MM.1S (cell line): ENCODE results near the gene UBQLN1.
"Not testable (repeated sequence)": the region's sequence is repeated elsewhere in the genome, so short reads cannot be mapped to it uniquely, and the experiment has no call there.

ENCODE experiments used
- DNase-seq: peaks from one replicate; pipeline ENCODE4 v3.0.0-alpha.2; 2015
- H2AFZ ChIP-seq: fragments of 300-600 bp; sonication (generic); 2 replicates; pipeline ENCODE4 v1.6.0; 2016; ENCODE audit warnings: antibody characterized with exemption, low read length
- H3F3A ChIP-seq: fragments of 300-600 bp; sonication (generic); 2 replicates; pipeline ENCODE4 v1.6.1; 2016; ENCODE audit warnings: mild to moderate bottlenecking, antibody characterized with exemption, low read length, moderate library complexity, mixed read lengths; ENCODE audit not compliant: insufficient read depth
- H3K27ac ChIP-seq: fragments of 300-600 bp; sonication (generic); 2 replicates; pipeline ENCODE4 v1.5.1; 2016; ENCODE audit warnings: mild to moderate bottlenecking, low read length
- H3K27me3 ChIP-seq: fragments of 300-600 bp; sonication (generic); replicated peaks from 2 replicates; pipeline ENCODE4 v1.6.0; 2016; ENCODE audit warnings: low read length; ENCODE audit not compliant: insufficient read depth
- H3K36me3 ChIP-seq: fragments of 300-600 bp; sonication (generic); replicated peaks from 2 replicates; pipeline ENCODE4 v1.6.1; 2016; ENCODE audit warnings: mild to moderate bottlenecking, low read length, mixed read lengths; ENCODE audit not compliant: insufficient read depth
- H3K4me1 ChIP-seq: fragments of 300-600 bp; sonication (generic); 2 replicates; pipeline ENCODE4 v1.6.1; 2016; ENCODE audit warnings: low read length, mixed read lengths
- H3K4me2 ChIP-seq: fragments of 300-600 bp; sonication (generic); 2 replicates; pipeline ENCODE4 v1.6.0; 2016; ENCODE audit warnings: low read depth, low read length
- H3K4me3 ChIP-seq: fragments of 300-600 bp; sonication (generic); 2 replicates; pipeline ENCODE4 v1.5.1; 2016; ENCODE audit warnings: low read length, mixed read lengths
- H3K79me2 ChIP-seq: fragments of 300-600 bp; sonication (generic); 2 replicates; pipeline ENCODE4 v1.6.1; 2016; ENCODE audit warnings: mixed run types, low read length, mixed read lengths
- H3K9ac ChIP-seq: fragments of 300-600 bp; sonication (generic); 2 replicates; pipeline ENCODE4 v1.6.1; 2016; ENCODE audit warnings: low read length, mixed read lengths
- H3K9me2 ChIP-seq: fragments of 300-600 bp; sonication (generic); replicated peaks from 2 replicates; pipeline ENCODE4 v1.6.1; 2016; ENCODE audit warnings: mild to moderate bottlenecking, low read length, mixed read lengths; ENCODE audit not compliant: insufficient read depth
- H3K9me3 ChIP-seq: fragments of 300-600 bp; sonication (generic); replicated peaks from 2 replicates; pipeline ENCODE4 v1.6.1; 2016; ENCODE audit warnings: mild to moderate bottlenecking, low read length, mixed read lengths; ENCODE audit not compliant: insufficient read depth
- H4K20me1 ChIP-seq: fragments of 300-600 bp; sonication (generic); 2 replicates; pipeline ENCODE4 v1.6.1; 2016; ENCODE audit warnings: mild to moderate bottlenecking, low read length, moderate library complexity, mixed read lengths; ENCODE audit not compliant: insufficient read depth
- CTCF ChIP-seq: fragments of 300-600 bp; sonication (generic); IDR thresholded peaks from 2 replicates; pipeline ENCODE4 v1.5.1; 2016; ENCODE audit warnings: antibody characterized with exemption, low read length, mixed read lengths
- EZH2 ChIP-seq: fragments of 300-600 bp; sonication (generic); optimal IDR thresholded peaks from 2 replicates; pipeline ENCODE3; 2017; ENCODE audit warnings: low read depth, mild to moderate bottlenecking, antibody characterized with exemption, low read length, mixed read lengths
- EZH2phosphoT487 ChIP-seq: fragments of 300-600 bp; sonication (generic); IDR thresholded peaks from 2 replicates; pipeline ENCODE4 v1.6.1; 2018; ENCODE audit warnings: antibody characterized with exemption, low read length

Gene UBQLN1

DNA sequence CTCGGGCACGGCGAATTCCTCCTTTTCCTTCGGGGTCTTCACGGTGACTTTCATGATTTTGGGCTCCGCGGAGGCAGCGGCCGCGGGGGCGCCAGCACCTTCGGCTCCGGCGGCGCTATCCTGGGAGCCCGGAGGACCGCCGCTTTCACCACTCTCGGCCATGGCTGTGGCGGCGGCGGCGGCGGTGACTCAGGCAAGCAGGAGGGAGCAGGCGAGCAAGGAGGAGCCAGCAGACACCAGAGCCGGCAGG is 315 bp downstream of the UBQLN1 start:
- Histone ChIP-seq H3K9ac (peak overlapping the region; percentile 95), H3K9me2 (no peaks in the 10 kb centered on the region), H3K4me3 (peak overlapping the region; percentile 79), H2AFZ (peak overlapping the region; percentile 82), H3K79me2 (peaks cover 60% of the 10 kb centered on the region), H3K27me3 (no peaks in the 10 kb centered on the region), H3K9me3 (no peaks in the 10 kb centered on the region), H3K36me3 (no peaks in the 10 kb centered on the region), H3K27ac (peak overlapping the region; percentile 88), H4K20me1 (peaks cover 34% of the 10 kb centered on the region), H3F3A (peaks cover 8% of the 10 kb centered on the region; the same call in 1 of the 2 replicates), H3K4me2 (peak overlapping the region; percentile 89; the same call in 1 of the 2 replicates), H3K4me1 (peaks cover 15% of the 10 kb centered on the region; the same call in 1 of the 2 replicates)
- DNase-seq: no peak
- TF ChIP-seq EZH2 (no peak), EZH2phosphoT487 (no peak), CTCF (no peak)

- H3K9me2 ChIP-seq: no peaks in the 10 kb centered on the region
- TF ChIP-seq EZH2phosphoT487 (no peak), CTCF (no peak), EZH2 (no peak)
- H3K27me3 ChIP-seq: no peaks in the 10 kb centered on the region
- DNase-seq: peak; percentile 33
- peak overlapping the region; percentile 82; the same call in 1 of the 2 replicates for H2AFZ ChIP-seq
- H3K27ac ChIP-seq: peak overlapping the region; percentile 88
- H3K4me2 ChIP-seq: peak overlapping the region; percentile 89
- H3K36me3 ChIP-seq: no peaks in the 10 kb centered on the region
- no peaks in the 10 kb centered on the region for H3K9me3 ChIP-seq
- peaks cover 66% of the 10 kb centered on the region for H3K79me2 ChIP-seq
- H3K4me1 ChIP-seq: peaks cover 15% of the 10 kb centered on the region; the same call in 1 of the 2 replicates
- H3F3A ChIP-seq: peaks cover 8% of the 10 kb centered on the region; the same call in 1 of the 2 replicates
- peak overlapping the region; percentile 79 for H3K4me3 ChIP-seq
- peaks cover 40% of the 10 kb centered on the region for H4K20me1 ChIP-seq
- peak overlapping the region; percentile 95 for H3K9ac ChIP-seq
These were observed 861 bp downstream of the UBQLN1 start for GRCh38 chr9:83706676-83707517.

DNA sequence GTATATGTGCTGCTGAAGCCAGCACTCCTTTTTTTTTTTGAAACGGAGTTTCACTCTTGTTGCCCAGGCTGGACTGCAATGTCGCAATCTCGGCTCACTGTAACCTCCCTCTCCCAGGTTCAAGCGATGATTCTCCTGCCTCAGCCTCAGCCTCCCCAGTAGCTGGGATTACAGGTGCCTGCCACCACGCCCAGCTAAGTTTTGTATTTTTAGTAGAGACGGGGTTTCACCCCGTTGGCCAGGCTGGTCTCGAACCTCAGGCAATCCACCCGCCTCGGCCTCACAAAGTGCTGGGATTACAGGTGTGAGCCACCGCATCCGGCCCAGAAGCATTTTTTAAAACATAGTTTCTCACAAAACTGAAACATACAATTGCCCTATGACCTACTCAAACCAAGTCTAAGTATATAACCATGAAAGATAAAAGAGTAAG is 2.5 kb downstream of the UBQLN1 start:
- Histone ChIP-seq H4K20me1 (peaks cover 54% of the 10 kb centered on the region), H3K4me1 (peaks cover 15% of the 10 kb centered on the region; the same call in 1 of the 2 replicates), H3K4me3 (peak overlapping the region; percentile 79; the same call in 1 of the 2 replicates), H3K79me2 (peaks cover 82% of the 10 kb centered on the region), H3K4me2 (peak overlapping the region; percentile 89), H3K27ac (peak overlapping the region; percentile 6; the same call in 1 of the 2 replicates)
- DNase-seq, H3K27me3 ChIP-seq, H3K9me3 ChIP-seq, H3K9ac ChIP-seq, H3F3A ChIP-seq, H3K36me3 ChIP-seq, H3K9me2 ChIP-seq, H2AFZ ChIP-seq: not testable (repeated sequence)

GRCh38 chr9:83701769-83702168 is 6.0 kb downstream of the UBQLN1 start:
- TF ChIP-seq EZH2phosphoT487 (no peak), EZH2 (no peak), CTCF (no peak)
- no peaks in the 10 kb centered on the region for H3K9me3 ChIP-seq
- no peak overlapping the region for H3K4me2 ChIP-seq

More at GRCh38 chr9:83701769-83702168, 6.0 kb downstream of the UBQLN1 start:
- Histone ChIP-seq H3K9me2 (no peaks in the 10 kb centered on the region), H4K20me1 (peaks cover 81% of the 10 kb centered on the region), H3K27ac (no peak overlapping the region), H3K9ac (no peak overlapping the region), H3K79me2 (peaks cover 99% of the 10 kb centered on the region), H3K4me3 (no peak overlapping the region), H2AFZ (no peak overlapping the region), H3F3A (peaks cover 8% of the 10 kb centered on the region; the same call in 1 of the 2 replicates), H3K4me1 (peaks cover 16% of the 10 kb centered on the region; the same call in 1 of the 2 replicates), H3K27me3 (no peaks in the 10 kb centered on the region), H3K36me3 (no peaks in the 10 kb centered on the region)
- DNase-seq: no peak
